HT-29 (cell line): Measurements from ENCODE around the gene USP32. TPM values are rescaled to one million over a fixed set of nuclear protein-coding genes. Genes with fewer than 3 reads are reported as not detected.
"Not testable (repeated sequence)": the region's sequence is repeated elsewhere in the genome, so short reads cannot be mapped to it uniquely, and the experiment has no call there.

Experiments used
- DNase-seq: peaks from one replicate; pipeline ENCODE4 v3.0.0-alpha.2; 2015; ENCODE audit warnings: low spot score
- total RNA-seq: library from RNA; depleted of rRNA; stranded (reverse); fragments of >200 nt; shearing (Covaris generic); gene quantifications from 2 replicates; pipeline ENCODE4 v1.2.3, GENCODE V29; 2014

Gene USP32
- total RNA-seq, 1 experiment from 2014 or later = 24.6 TPM

GRCh38 chr17:60410001-60410400 lies 18.1 kb upstream of the USP32 start:
- no peak for DNase-seq

GRCh38 chr17:60406887-60407286 lies 15.0 kb upstream of the USP32 start:
- no peak for DNase-seq

- no peak for DNase-seq
Measured at GRCh38 chr17:60403962-60404361, 12.0 kb upstream of the USP32 start.

- no peak for DNase-seq
Measured at GRCh38 chr17:60403523-60403810, 11.5 kb upstream of the USP32 start.

- no peak for DNase-seq
Measured at GRCh38 chr17:60401819-60402218, 9.9 kb upstream of the USP32 start.

- DNase-seq = no peak
Measured at GRCh38 chr17:60398227-60398959, 6.5 kb upstream of the USP32 start.

GRCh38 chr17:60396412-60396811 lies 4.5 kb upstream of the USP32 start:
- no peak for DNase-seq

GRCh38 chr17:60395508-60396065 lies 3.7 kb upstream of the USP32 start:
- DNase-seq = no peak

GRCh38 chr17:60393840-60394723 lies 2.1 kb upstream of the USP32 start:
- DNase-seq = no peak

GRCh38 chr17:60392845-60393702 lies 1.1 kb upstream of the USP32 start:
- peak; percentile 64 for DNase-seq

GRCh38 chr17:60391471-60392041 lies 377 bp downstream of the USP32 start:
- no peak for DNase-seq

GRCh38 chr17:60390925-60391470 lies 935 bp downstream of the USP32 start:
- DNase-seq = peak; percentile 59

GRCh38 chr17:60390186-60390585 lies 1.7 kb downstream of the USP32 start:
- DNase-seq = no peak

GRCh38 chr17:60388742-60389141 lies 3.2 kb downstream of the USP32 start:
- DNase-seq = no peak

GRCh38 chr17:60387666-60388065 lies 4.3 kb downstream of the USP32 start:
- DNase-seq = no peak

- DNase-seq = no peak
Measured at GRCh38 chr17:60386147-60387058, 5.5 kb downstream of the USP32 start.

GRCh38 chr17:60384921-60385320 lies 7.0 kb downstream of the USP32 start:
- not testable (repeated sequence) for DNase-seq

- DNase-seq = no peak
Measured at GRCh38 chr17:60383379-60383778, 8.6 kb downstream of the USP32 start.

- no peak for DNase-seq
Measured at GRCh38 chr17:60381958-60382357, 10.0 kb downstream of the USP32 start.

- DNase-seq = not testable (repeated sequence)
Measured at GRCh38 chr17:60379461-60379860, 12.5 kb downstream of the USP32 start.
